GM21723 (cell line): ENCODE measurements around the gene PCOLCE2.

Experiments
- ATAC-seq: cut with Tn5 transposase; IDR thresholded peaks from one replicate; pipeline ENCODE4 v1.9.1; 2021; ENCODE audit warnings: mild to moderate bottlenecking, moderate library complexity; ENCODE audit not compliant: unreplicated experiment

Gene PCOLCE2, protein sequence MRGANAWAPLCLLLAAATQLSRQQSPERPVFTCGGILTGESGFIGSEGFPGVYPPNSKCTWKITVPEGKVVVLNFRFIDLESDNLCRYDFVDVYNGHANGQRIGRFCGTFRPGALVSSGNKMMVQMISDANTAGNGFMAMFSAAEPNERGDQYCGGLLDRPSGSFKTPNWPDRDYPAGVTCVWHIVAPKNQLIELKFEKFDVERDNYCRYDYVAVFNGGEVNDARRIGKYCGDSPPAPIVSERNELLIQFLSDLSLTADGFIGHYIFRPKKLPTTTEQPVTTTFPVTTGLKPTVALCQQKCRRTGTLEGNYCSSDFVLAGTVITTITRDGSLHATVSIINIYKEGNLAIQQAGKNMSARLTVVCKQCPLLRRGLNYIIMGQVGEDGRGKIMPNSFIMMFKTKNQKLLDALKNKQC

GRCh38 chr3:142888481-142889211, at the start of gene PCOLCE2:
PCOLCE2 (minus strand) TSS chr3:142889083; CDS start chr3:142888896, 187 bp downstream.
- peak; percentile 48 for ATAC-seq

GRCh38 chr3:142935963-142936362, 47.1 kb upstream of the PCOLCE2 start:
- no peak for ATAC-seq

- ATAC-seq, result no peak
Measured at GRCh38 chr3:142934887-142935269, 46.0 kb upstream of the PCOLCE2 start.

DNA sequence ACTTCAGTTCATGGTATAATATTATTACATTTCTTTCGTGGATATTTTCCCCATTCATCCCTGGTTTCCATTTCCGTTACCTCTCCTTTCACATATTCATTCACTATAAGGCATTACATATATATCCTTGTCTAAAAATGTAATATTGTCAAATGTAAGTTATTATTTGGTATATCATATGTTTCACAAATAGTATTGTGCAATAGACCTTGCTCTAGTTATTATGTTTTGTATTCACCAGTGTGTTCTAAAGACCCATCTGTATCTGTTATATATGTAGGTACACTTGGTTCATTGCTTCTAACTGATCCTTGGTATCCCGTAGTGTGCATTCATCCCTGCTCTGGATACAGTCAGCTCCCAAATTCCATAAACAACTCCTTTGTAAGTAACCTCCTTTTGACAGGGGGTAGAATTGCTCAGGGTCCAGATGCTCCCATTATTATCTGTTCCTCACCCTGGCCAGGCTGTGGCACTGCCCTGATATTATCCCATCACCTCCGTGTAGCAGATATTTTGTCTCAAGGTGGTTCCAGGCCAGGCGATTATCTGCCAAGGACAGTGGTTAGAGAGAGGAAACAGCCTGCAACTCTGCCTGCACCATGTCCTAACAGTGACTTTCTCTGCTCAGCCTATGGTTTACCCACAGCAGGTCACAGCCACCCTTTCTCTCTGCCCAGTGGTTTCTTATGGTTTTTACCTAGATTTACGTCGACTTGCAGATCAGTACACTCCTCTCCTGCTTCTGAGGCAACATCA, 45.4 kb upstream of the PCOLCE2 start:
- ATAC-seq, result no peak

DNA sequence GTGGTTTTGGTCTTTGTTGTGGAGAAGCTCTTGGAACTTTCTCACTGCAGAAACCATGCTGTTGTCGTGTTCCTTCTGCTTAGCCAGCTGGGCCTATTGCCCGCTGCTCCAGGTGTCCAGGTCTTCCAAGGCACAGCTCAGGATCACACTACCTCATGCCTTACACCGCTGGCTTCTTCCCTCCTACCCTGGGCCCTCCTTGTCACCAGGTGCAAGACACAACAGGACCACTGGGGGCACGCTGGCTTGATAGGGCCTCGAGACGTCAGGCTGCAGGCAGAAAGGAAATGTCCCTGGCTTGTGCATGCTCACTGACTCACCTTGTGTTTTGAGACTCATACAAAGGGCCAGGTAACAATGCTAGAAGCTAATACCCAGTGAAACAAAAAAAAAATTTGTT, 42.3 kb upstream of the PCOLCE2 start:
- peak; percentile 66 for ATAC-seq

DNA sequence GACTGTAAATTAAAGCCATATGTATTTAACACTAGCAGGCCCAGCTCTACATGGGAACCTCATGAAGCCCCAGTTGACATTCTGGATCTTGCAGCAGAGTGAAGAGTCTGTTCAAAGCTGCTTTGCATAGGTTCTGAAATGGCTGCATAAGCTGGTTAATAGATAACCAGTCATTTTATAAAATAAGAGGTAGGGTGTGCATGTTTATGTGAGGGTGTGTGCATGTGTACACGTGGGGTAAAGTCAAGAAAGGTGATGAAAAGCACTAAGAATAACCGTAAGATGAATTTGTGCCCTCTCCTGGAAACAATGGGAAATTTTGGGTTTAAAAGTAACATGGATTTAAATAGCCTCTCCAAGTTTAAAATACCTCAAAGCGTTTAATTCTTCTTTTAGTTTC, 41.6 kb upstream of the PCOLCE2 start:
- no peak for ATAC-seq

GRCh38 chr3:142929890-142930289, 41.0 kb upstream of the PCOLCE2 start:
- ATAC-seq, result no peak

GRCh38 chr3:142929109-142929508, 40.2 kb upstream of the PCOLCE2 start:
- ATAC-seq, result no peak

GRCh38 chr3:142926368-142926944, 37.6 kb upstream of the PCOLCE2 start:
- no peak for ATAC-seq

- ATAC-seq, result no peak
Measured at GRCh38 chr3:142925140-142925539, 36.3 kb upstream of the PCOLCE2 start.

- no peak for ATAC-seq
Measured at GRCh38 chr3:142923694-142924093, 34.8 kb upstream of the PCOLCE2 start.

- no peak for ATAC-seq
Measured at GRCh38 chr3:142916605-142917004, 27.7 kb upstream of the PCOLCE2 start.

DNA sequence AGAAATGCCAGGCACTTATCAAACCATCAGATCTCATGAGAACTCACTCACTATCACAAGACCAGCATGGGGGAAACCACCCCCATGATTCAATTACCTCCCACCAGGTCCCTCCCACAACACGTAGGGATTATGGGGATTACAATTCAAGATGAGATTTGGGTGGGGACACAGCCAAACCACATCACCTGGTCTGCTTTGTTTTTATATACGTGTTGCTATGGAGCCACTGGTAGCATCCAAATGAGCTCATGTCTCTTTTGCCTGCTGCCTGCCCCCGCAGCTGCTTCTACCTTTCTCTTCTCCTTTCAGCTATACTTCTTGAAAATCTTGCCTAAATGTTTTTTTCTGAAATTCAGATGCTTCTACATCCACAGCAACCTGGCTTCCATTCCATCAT, 26.8 kb upstream of the PCOLCE2 start:
- no peak for ATAC-seq

DNA sequence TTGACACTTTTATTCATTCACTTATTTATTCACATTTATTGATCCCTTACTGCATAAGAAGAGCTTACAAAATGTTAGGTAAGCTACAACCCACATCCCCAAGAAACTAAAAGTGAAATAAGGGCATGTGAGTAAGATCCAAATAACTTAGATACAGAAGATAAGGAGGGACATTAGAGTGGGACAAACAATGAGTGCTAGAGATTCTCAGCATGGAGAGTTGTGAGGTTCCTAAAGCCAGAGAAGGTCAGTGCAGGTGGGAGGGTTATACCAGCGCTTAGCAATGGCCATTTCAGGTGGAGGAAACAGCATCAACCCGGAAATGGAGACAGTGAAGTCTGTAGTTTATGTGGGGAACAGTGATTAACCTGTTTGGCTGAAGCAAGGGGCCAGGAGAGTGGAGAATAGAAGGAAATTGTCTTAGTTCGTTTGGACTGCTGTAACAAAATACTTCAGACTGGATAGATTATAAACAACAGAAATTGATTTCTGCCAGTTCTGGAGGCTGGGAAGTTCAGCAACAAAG, 25.5 kb upstream of the PCOLCE2 start:
- ATAC-seq, result no peak

GRCh38 chr3:142913432-142913831, 24.5 kb upstream of the PCOLCE2 start:
- ATAC-seq, result no peak

DNA sequence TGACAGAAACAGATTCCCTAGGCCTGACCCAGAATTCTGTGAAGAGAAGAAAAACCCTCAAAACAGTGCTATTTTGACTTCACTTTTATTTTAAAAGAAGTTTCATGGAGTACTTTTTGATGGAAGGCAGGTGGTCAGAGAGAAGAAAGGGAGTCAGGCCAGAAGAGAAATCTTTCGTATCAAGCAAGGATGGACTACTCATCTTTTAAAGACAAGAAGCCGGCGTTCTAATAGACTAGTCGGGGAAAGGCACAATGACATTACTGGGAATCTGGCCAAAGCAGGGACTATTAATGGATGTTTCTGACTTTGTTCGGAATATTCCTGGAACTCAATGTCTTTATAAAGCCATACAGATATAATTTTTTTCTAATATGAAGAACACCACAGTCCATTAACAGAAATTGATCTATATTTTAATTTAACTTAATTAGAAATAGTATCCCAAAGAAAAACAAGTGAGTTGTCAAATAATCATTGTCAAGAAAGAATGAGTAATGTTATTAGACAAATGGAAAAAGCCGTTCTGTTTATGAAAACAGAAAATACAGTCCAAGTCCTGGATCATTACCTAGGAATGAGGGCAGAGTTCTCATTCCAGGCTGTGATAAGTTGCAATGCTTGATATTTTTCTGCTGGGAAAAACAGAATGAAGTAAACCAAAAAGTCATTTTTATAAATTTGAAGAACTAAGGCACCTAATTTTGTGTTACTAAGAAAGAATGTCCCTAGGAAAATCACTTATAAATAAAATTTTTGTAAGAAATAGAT, 23.7 kb upstream of the PCOLCE2 start:
- ATAC-seq, result no peak

DNA sequence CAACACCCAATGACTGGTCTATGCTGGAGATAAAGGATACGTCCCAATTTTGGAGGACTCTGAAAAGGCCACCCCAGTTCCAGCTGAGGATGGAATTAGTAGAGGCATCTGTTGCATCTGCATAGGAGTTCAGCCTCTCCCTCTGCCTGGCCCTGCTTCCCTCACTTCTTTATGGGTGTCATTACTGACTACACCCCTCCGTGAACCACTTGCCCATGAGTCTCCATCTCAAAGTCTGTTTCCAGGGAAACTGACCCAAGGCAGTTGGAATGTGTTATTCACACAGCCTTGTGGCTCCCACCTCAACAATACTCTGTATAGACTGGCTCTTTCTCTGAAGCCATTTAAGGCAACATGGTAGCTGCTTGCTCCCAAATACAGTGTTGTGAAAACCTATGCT, 21.4 kb upstream of the PCOLCE2 start:
- no peak for ATAC-seq

GRCh38 chr3:142909282-142909681, 20.4 kb upstream of the PCOLCE2 start:
- ATAC-seq, result no peak

GRCh38 chr3:142907996-142908395, 19.1 kb upstream of the PCOLCE2 start:
- ATAC-seq, result no peak
